Heart left ventricle (tissue), 16 donors: Measurements from ENCODE around the gene NAGPA. TPM values are rescaled to one million over a fixed set of nuclear protein-coding genes. Genes with fewer than 3 reads are reported as not detected.

Experiments used
- ATAC-seq, 4 donors: fragments of 200-7000 bp; cut with Tn5 transposase; one replicate each; pipeline ENCODE4 v1.9.1; 2020 to 2022; ENCODE audit warnings: moderate library complexity in 4 of 4, mild to moderate bottlenecking in 3 of 4, moderate number of reproducible peaks in 1 of 4
- DNase-seq, 5 donors: peaks; one replicate each; pipeline ENCODE4 v3.0.0-alpha.2; 2020
- H3K27ac ChIP-seq, 12 donors: fragments of 200-600 bp; sonication (generic) in 4 of 12; one replicate each; pipeline versions ENCODE4 v1.5.0 to v1.8.0; 2016 to 2022; ENCODE audit warnings: mild to moderate bottlenecking in 2 of 12
- H3K27me3 ChIP-seq, 9 donors: fragments of 200-600 bp; sonication (generic) in 2 of 9; one replicate each; pipeline versions ENCODE4 v1.5.1 to v1.8.0; 2016 to 2022; ENCODE audit warnings: mild to moderate bottlenecking in 3 of 9
- H3K36me3 ChIP-seq, 9 donors: fragments of 200-600 bp; sonication (generic) in 2 of 9; one replicate each; pipeline versions ENCODE4 v1.5.0 to v1.8.0; 2018 to 2022; ENCODE audit warnings: mild to moderate bottlenecking in 2 of 9
- H3K4me1 ChIP-seq, 12 donors: fragments of 200-600 bp; sonication (generic) in 4 of 12; one replicate each; pipeline versions ENCODE4 v1.5.0 to v1.8.0; 2016 to 2022; ENCODE audit warnings: mild to moderate bottlenecking in 3 of 12
- H3K4me3 ChIP-seq, 12 donors: fragments of 200-600 bp; sonication (generic) in 4 of 12; one replicate each; pipeline versions ENCODE4 v1.5.0 to v1.8.0; 2017 to 2022; ENCODE audit warnings: mild to moderate bottlenecking in 9 of 12, moderate library complexity in 4 of 12
- H3K9me3 ChIP-seq, 12 donors: fragments of 200-600 bp; sonication (generic) in 4 of 12; one replicate each; pipeline versions ENCODE4 v1.5.0 to v1.8.0; 2016 to 2022; ENCODE audit warnings: mild to moderate bottlenecking in 1 of 12
- POLR2A ChIP-seq, 2 donors: fragments of 450-650 bp; IDR thresholded peaks; one replicate each; pipeline ENCODE4 v1.6.1; 2017; ENCODE audit warnings: antibody characterized with exemption in 2 of 2, mild to moderate bottlenecking in 2 of 2, moderate library complexity in 2 of 2
- WGBS, 4 donors: extraction: QIAGEN DNeasy Blood & Tissue Kit in 2 of 4; methylation state at CpG; one replicate each; pipeline versions ENCODE4 v1.1.5 to v1.1.7; 2013 to 2018; 5-methylcytosine and 5-hydroxymethylcytosine counted together
- intact Hi-C, 10 donors: fragments of 100-400 bp; cut with DNase I; formaldehyde crosslinking; loops; one replicate each; pipeline versions ENCODE4 v1.11.1 to v1.14.2; 2022
- polyA plus RNA-seq, 2 donors: library from polyadenylated mRNA; stranded (reverse); fragments of 200-250 nt; gene quantifications; one replicate each; pipeline ENCODE4 v1.2.3, GENCODE V29; 2013
- total RNA-seq, 9 donors: library from RNA; depleted of rRNA in 2 of 9; stranded (reverse); fragments of >200 nt in 2 of 9; fragmentation: NEBNext Ultra II Directional in 3 of 9; extraction: Animal tissue kit (Norgen Biotek cat#: 25700) in 3 of 9; gene quantifications; one replicate each; pipeline versions ENCODE4 v1.1.0 to v1.2.4, GENCODE V29; 2016 to 2023
- TF ChIP-seq, protein P1 (sequence below), 12 donors: fragments of 200-600 bp; sonication (generic) in 4 of 12; IDR thresholded peaks; one replicate each; pipeline versions ENCODE4 v1.5.0 to v1.8.0; 2018 to 2022; ENCODE audit warnings: antibody characterized with exemption in 12 of 12, mild to moderate bottlenecking in 5 of 12
- donor health status: ischemic (EF 13 %, LVEDD 7.1; RV severe dilation, severe dysfunction).
- donor health status: healthy with polysubstance abuse.
- donor health status: DM: no; HTN: yes; CAD: no.
- donor health status: DM: no; HTN: no; CAD: no.
- donor health status: ischemic (EF 25% LVEDD 6.9; RV normal size, moderate dysfunction).
- donor health status: ischemic (EF 25% LVEDD 5.7; RV mildly dilated, moderate dysfunction).
- donor health status: healthy.
- donor health status: DM: yes; HTN: yes; CAD: no.
- donor health status: ischemic (EF 35%, LVEDD 5.7; RV mildly dilated, moderate dysfunction).
- donor health status: nonischemic (EF 11% LVEDD 7.7; RV severe dilation, severe dysfunction).
- donor health status: DM: yes; HTN: yes; CAD: no.
- donor health status: PGD.
- donor health status: ischemic (EF 29% LVEDD 5.4; RV normal size, mild dysfunction).
- donor health status: nonischemic (EF 23%, LVEDD 6.1; RV moderate dilation, normal function).

Gene NAGPA
- total and polyA plus RNA-seq, 11 donors = 3.8 to 14.6 (median 7.8) TPM

- Histone ChIP-seq H3K4me1 (peaks cover 0 to 7% (median 0%) of the 10 kb centered on the region in 12 donors), H3K4me3 (peak overlapping the region in 2 of 12 donors; percentile 16 to 24), H3K36me3 (no peaks in the 10 kb centered on the region), H3K27me3 (no peaks in the 10 kb centered on the region), H3K9me3 (no peaks in the 10 kb centered on the region), H3K27ac (peak overlapping the region in 2 of 12 donors; percentile 5 to 66)
- intact Hi-C loops = no loop called here
- DNase-seq (no peak), ATAC-seq (peak in 3 of 4 donors; percentile 9 to 35 (median 21))
- no peak for TF ChIP-seq POLR2A (IDR thresholded peaks at IDR 0.05)
- TF ChIP-seq, protein P1, sequence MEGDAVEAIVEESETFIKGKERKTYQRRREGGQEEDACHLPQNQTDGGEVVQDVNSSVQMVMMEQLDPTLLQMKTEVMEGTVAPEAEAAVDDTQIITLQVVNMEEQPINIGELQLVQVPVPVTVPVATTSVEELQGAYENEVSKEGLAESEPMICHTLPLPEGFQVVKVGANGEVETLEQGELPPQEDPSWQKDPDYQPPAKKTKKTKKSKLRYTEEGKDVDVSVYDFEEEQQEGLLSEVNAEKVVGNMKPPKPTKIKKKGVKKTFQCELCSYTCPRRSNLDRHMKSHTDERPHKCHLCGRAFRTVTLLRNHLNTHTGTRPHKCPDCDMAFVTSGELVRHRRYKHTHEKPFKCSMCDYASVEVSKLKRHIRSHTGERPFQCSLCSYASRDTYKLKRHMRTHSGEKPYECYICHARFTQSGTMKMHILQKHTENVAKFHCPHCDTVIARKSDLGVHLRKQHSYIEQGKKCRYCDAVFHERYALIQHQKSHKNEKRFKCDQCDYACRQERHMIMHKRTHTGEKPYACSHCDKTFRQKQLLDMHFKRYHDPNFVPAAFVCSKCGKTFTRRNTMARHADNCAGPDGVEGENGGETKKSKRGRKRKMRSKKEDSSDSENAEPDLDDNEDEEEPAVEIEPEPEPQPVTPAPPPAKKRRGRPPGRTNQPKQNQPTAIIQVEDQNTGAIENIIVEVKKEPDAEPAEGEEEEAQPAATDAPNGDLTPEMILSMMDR (IDR thresholded peaks at IDR 0.05) = no peak
- 45 to 75% (median 66%) methylated on average over 8 of the region's 8 CpGs for WGBS, 4 donors
Measured at GRCh38 chr16:5065326-5065725, 31.6 kb upstream of the NAGPA start.

DNA sequence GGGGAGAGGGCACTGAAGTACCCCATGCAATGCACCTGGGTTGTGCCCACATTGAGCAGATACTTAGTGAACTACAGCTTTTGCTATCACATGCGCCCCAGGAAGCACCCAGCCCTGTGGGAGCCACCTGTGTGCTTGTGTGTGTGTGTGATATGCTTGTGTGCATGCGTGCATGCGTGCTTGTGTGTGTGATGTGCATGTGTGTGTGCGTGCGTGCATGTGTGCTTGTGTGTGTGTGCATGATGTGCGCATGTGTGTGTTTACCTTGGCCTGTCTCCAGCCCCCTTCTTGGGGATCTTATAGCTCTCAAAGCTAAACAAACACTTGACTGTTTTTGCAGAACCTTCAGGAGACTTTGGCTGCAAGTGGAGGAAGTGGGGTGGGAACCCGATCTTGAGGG lies 31.2 kb upstream of the NAGPA start:
- H3K36me3 ChIP-seq = no peaks in the 10 kb centered on the region
- intact Hi-C loops = no loop called here
- peak overlapping the region in 1 of 12 donors; percentile 24 for H3K4me3 ChIP-seq
- WGBS, 4 donors = 57 to 80% (median 75%) methylated on average over 7 of the region's 7 CpGs
- peaks cover 0 to 7% (median 0%) of the 10 kb centered on the region in 12 donors for H3K4me1 ChIP-seq
- H3K9me3 ChIP-seq = no peaks in the 10 kb centered on the region
- no peaks in the 10 kb centered on the region for H3K27me3 ChIP-seq
- no peak overlapping the region for H3K27ac ChIP-seq
- no peak for ATAC-seq
- no peak for DNase-seq
- no peak for TF ChIP-seq POLR2A (IDR thresholded peaks at IDR 0.05)
- TF ChIP-seq, protein P1 (IDR thresholded peaks at IDR 0.05) = no peak

DNA sequence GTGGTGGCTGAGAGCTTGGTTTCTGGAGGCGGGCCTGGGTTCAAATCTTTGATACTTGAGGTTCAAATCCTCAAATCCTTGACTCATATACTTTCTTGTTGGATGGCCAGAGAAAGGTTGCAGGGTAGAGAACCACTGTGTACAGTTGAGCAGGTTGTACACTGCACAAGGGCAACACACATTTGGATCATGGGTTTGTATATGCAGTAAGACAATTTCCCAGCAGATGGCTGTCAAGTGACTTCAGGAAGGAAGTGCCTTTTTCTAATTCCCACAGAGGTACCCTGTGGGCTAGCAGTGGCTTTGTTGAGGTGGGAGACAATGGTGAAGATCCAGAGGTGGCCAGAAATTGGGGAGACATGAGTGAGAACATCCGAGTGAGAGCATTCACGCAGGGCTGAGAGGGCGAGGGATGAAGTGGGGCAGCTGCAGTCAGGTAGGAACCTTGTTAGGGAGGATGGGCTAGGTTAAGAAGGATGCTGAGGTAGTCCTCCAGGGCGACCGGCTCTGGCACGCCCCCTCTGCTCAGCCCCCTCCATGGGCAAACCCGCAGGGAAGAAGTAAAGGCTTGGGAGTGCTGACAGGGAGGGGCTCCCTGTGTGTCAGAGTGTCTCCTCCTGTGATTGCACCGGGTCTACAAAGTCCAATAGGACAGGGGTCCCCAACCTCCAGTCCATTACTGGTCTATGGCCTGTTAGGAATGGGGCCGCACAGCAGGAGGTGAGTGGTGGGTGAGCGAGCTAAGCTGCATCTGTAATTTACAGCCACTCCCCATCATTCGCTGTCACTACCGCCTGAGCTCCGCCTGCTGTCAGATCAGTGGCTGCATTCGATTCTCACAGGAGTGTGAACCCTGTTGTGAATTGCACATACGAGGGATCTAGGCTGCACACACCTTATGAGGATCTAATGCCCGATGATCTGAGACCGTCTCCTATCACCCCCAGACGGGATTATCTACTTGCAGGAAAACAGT lies 29.3 kb upstream of the NAGPA start:
- no peaks in the 10 kb centered on the region for H3K9me3 ChIP-seq
- TF ChIP-seq, protein P1 (IDR thresholded peaks at IDR 0.05) = no peak
- no peak for TF ChIP-seq POLR2A (IDR thresholded peaks at IDR 0.05)
- WGBS, 4 donors = 64 to 67% (median 65%) methylated on average over 19 of the region's 19 CpGs
- H3K36me3 ChIP-seq = no peaks in the 10 kb centered on the region
- no peak for DNase-seq
- peaks cover 0 to 15% (median 2%) of the 10 kb centered on the region in 12 donors for H3K4me1 ChIP-seq
- no peak overlapping the region for H3K4me3 ChIP-seq
- intact Hi-C loops = no loop called here
- H3K27me3 ChIP-seq = no peaks in the 10 kb centered on the region
- H3K27ac ChIP-seq = no peak overlapping the region
- ATAC-seq = no peak

GRCh38 chr16:5062051-5062450 lies 28.3 kb upstream of the NAGPA start:
- Histone ChIP-seq H3K4me3 (no peak overlapping the region), H3K27ac (no peak overlapping the region), H3K4me1 (peaks cover 0 to 15% (median 2%) of the 10 kb centered on the region in 12 donors), H3K9me3 (no peaks in the 10 kb centered on the region), H3K36me3 (no peaks in the 10 kb centered on the region), H3K27me3 (no peaks in the 10 kb centered on the region)
- WGBS, 4 donors = 79 to 96% (median 85%) methylated on average over 11 of the region's 11 CpGs
- TF ChIP-seq, protein P1 (IDR thresholded peaks at IDR 0.05) = no peak
- no peak for TF ChIP-seq POLR2A (IDR thresholded peaks at IDR 0.05)
- DNase-seq (no peak), ATAC-seq (no peak)
- intact Hi-C loops = no loop called here
